OCI-LY1 (cell line): Measurements from ENCODE around the gene ACBD3.

Experiments used
- H2AFZ ChIP-seq: fragments of 200-600 bp; sonication (generic), shearing (Covaris generic); 2 replicates; pipeline ENCODE4 v1.6.0; 2014; ENCODE audit warnings: antibody characterized with exemption, mild to moderate bottlenecking, low read length
- H3F3A ChIP-seq: fragments of 200-600 bp; sonication (generic), shearing (Covaris generic); 2 replicates; pipeline ENCODE4 v1.6.0; 2014; ENCODE audit warnings: mild to moderate bottlenecking, antibody characterized with exemption, low read length, moderate library complexity; ENCODE audit not compliant: insufficient read depth
- H3K27ac ChIP-seq: fragments of 200-600 bp; sonication (generic); 2 replicates; pipeline ENCODE4 v1.5.1; 2014; ENCODE audit warnings: low read length, mixed run types, mild to moderate bottlenecking, low read depth; ENCODE audit not compliant: poor library complexity, severe bottlenecking
- H3K27me3 ChIP-seq: fragments of 200-600 bp; sonication (generic); 2 replicates; pipeline ENCODE4 v1.6.0; 2014; ENCODE audit warnings: antibody characterized with exemption, mild to moderate bottlenecking, low read length, moderate library complexity; ENCODE audit not compliant: insufficient read depth
- H3K36me3 ChIP-seq: fragments of 200-600 bp; sonication (generic); 2 replicates; pipeline ENCODE4 v1.6.1; 2014; ENCODE audit warnings: mild to moderate bottlenecking, antibody characterized with exemption, low read length, moderate library complexity, mixed read lengths; ENCODE audit not compliant: insufficient read depth
- H3K4me1 ChIP-seq: fragments of 200-600 bp; sonication (generic); 2 replicates; pipeline ENCODE4 v1.5.1; 2014; ENCODE audit warnings: mild to moderate bottlenecking, low read length, moderate library complexity; ENCODE audit not compliant: insufficient read depth, severe bottlenecking
- H3K4me2 ChIP-seq: fragments of 200-600 bp; sonication (generic), shearing (Covaris generic); 2 replicates; pipeline ENCODE4 v1.6.1; 2014; ENCODE audit warnings: low read length
- H3K4me3 ChIP-seq: fragments of 200-600 bp; sonication (generic); 2 replicates; pipeline ENCODE4 v1.5.1; 2014; ENCODE audit warnings: low read length, low read depth, mild to moderate bottlenecking, mixed read lengths; ENCODE audit not compliant: poor library complexity, severe bottlenecking
- H3K79me2 ChIP-seq: fragments of 200-600 bp; shearing (Covaris generic); 2 replicates; pipeline ENCODE4 v1.6.1; 2016; ENCODE audit warnings: mixed run types, low read length, mixed read lengths; ENCODE audit not compliant: insufficient read depth
- H3K9ac ChIP-seq: fragments of 200-600 bp; sonication (generic), shearing (Covaris generic); 2 replicates; pipeline ENCODE4 v1.6.1; 2014; ENCODE audit warnings: mild to moderate bottlenecking, low read length, mixed read lengths
- H3K9me2 ChIP-seq: fragments of 200-600 bp; sonication (generic), shearing (Covaris generic); 2 replicates; pipeline ENCODE4 v1.6.1; 2014; ENCODE audit warnings: low read depth, mild to moderate bottlenecking, low read length, mixed read lengths
- H3K9me3 ChIP-seq: fragments of 200-600 bp; shearing (Covaris generic); 2 replicates; pipeline ENCODE4 v1.6.1; 2014; ENCODE audit warnings: low read length, mixed read lengths
- H4K20me1 ChIP-seq: fragments of 200-600 bp; sonication (generic), shearing (Covaris generic); 2 replicates; pipeline ENCODE4 v1.6.0; 2016; ENCODE audit warnings: mild to moderate bottlenecking, low read length; ENCODE audit not compliant: insufficient read depth
- EZH2 ChIP-seq: fragments of 200-600 bp; sonication (generic), shearing (Covaris generic); IDR thresholded peaks from 2 replicates; pipeline ENCODE4 v1.8.0; 2017; ENCODE audit warnings: borderline replicate concordance, mixed run types, mild to moderate bottlenecking, antibody characterized with exemption, low read length, moderate library complexity, mixed read lengths
- TF ChIP-seq, protein P1 (sequence below): fragments of 200-600 bp; sonication (generic), shearing (Covaris generic); IDR thresholded peaks from 2 replicates; pipeline ENCODE4 v1.5.1; 2017; ENCODE audit warnings: mild to moderate bottlenecking, antibody characterized with exemption, low read length, moderate library complexity, mixed read lengths

The ACBD3 gene

DNA sequence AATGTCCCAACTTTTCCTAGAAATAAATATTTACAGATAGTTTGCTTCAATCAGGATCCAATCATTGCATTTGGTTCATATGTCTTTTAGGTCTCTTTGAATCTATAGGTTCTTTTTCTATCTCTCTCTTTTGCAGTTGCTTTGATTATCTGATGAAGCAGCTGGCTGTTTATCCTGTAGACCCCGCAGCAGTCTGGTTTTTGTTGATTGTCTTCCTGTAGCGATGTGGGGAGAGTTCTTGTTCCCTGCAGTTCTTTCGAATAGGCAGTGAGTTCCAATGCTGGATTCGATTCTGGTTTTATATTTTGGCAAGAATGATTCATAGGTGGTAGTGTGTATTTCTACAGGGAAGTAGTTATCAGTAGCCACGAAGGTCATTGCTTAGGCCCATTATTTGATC is 29.5 kb upstream of the ACBD3 start:
- Histone ChIP-seq H3K27me3 (no peaks in the 10 kb centered on the region), H3K9ac (no peak overlapping the region), H3K36me3 (no peaks in the 10 kb centered on the region), H3K4me3 (no peak overlapping the region), H3K9me3 (no peaks in the 10 kb centered on the region), H4K20me1 (no peaks in the 10 kb centered on the region), H3F3A (no peaks in the 10 kb centered on the region), H2AFZ (no peak overlapping the region), H3K27ac (no peak overlapping the region), H3K9me2 (no peaks in the 10 kb centered on the region), H3K79me2 (no peaks in the 10 kb centered on the region), H3K4me1 (peaks cover 13% of the 10 kb centered on the region), H3K4me2 (no peak overlapping the region)
- TF ChIP-seq, protein P1, sequence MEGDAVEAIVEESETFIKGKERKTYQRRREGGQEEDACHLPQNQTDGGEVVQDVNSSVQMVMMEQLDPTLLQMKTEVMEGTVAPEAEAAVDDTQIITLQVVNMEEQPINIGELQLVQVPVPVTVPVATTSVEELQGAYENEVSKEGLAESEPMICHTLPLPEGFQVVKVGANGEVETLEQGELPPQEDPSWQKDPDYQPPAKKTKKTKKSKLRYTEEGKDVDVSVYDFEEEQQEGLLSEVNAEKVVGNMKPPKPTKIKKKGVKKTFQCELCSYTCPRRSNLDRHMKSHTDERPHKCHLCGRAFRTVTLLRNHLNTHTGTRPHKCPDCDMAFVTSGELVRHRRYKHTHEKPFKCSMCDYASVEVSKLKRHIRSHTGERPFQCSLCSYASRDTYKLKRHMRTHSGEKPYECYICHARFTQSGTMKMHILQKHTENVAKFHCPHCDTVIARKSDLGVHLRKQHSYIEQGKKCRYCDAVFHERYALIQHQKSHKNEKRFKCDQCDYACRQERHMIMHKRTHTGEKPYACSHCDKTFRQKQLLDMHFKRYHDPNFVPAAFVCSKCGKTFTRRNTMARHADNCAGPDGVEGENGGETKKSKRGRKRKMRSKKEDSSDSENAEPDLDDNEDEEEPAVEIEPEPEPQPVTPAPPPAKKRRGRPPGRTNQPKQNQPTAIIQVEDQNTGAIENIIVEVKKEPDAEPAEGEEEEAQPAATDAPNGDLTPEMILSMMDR = no peak
- no peak for TF ChIP-seq EZH2

DNA sequence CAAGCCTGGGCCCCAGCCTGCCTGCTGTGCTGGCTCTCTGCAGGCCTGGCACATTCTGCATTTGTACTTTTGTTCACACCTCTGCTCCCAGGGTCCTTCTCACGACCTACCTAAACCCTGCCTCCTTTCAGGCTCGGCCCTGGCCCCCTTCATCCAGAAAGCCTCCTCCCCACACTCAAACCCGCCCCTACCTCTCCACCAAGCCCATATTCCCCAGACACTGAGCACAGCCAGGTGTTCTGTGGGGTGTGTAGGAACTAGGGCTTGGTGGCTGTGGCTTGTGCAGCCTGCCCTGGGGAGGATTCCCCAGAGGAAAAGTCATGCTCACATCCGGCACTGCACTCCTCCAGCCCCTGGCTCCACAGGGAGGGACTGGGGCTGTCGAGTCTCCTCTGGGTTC is 28.7 kb upstream of the ACBD3 start:
- Histone ChIP-seq H3K4me1 (peaks cover 13% of the 10 kb centered on the region), H3F3A (no peaks in the 10 kb centered on the region), H3K9me3 (no peaks in the 10 kb centered on the region), H3K9me2 (no peaks in the 10 kb centered on the region), H4K20me1 (no peaks in the 10 kb centered on the region), H3K79me2 (no peaks in the 10 kb centered on the region), H3K27me3 (no peaks in the 10 kb centered on the region), H3K36me3 (no peaks in the 10 kb centered on the region), H3K4me2 (no peak overlapping the region), H3K4me3 (no peak overlapping the region), H3K9ac (no peak overlapping the region), H3K27ac (no peak overlapping the region), H2AFZ (no peak overlapping the region)
- no peak for TF ChIP-seq EZH2
- TF ChIP-seq, protein P1 = no peak

DNA sequence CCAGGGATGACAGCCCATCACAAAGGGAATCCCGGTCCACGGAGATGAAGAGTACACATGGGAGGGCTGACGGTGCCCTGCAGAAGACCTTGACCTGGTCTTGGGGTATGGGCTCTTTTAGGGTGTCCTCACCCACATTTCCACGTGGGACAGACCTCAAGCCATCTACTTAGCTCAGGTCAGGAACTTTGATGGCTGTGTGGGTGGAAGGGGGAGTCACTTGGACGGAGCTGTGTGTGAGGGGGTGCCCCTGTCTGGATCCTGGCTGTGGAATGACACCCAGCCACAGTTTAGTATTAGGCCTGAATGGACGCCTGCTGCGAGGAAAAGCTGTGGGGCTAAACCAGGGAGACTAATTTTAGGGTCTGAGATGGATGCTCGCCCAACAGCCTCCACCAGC is 26.0 kb upstream of the ACBD3 start:
- Histone ChIP-seq H2AFZ (no peak overlapping the region), H3K9ac (no peak overlapping the region), H3K4me1 (peaks cover 5% of the 10 kb centered on the region), H3F3A (no peaks in the 10 kb centered on the region), H3K27ac (no peak overlapping the region), H3K4me2 (no peak overlapping the region), H3K27me3 (0 out of 2 replicates have a peak, but pooled peaks cover 5% of the 10 kb centered on the region), H3K4me3 (no peak overlapping the region), H3K9me2 (no peaks in the 10 kb centered on the region), H3K36me3 (no peaks in the 10 kb centered on the region), H3K79me2 (no peaks in the 10 kb centered on the region), H3K9me3 (no peaks in the 10 kb centered on the region), H4K20me1 (no peaks in the 10 kb centered on the region)
- TF ChIP-seq, protein P1 = no peak
- TF ChIP-seq EZH2 = no peak
